ENCODE results near the gene DOK1.

Gene DOK1

DNA sequence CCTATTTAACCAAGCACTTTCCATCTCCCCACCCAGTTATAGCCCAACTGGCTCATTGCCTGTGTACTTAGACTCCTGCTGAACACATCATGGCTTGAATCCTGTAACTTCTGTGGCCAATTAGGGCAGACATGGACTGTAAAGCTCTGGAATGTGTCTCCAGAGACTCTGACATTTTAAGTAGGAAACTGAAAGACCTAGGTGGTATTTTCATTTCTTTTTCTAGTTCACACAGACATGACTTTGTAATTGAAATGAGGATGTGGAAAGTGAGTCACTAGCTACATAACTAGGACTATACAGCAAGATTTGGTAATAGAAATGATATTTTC is 12.2 kb downstream of the DOK1 start:
- no peak for DNase-seq (ENCODE audit: low read depth in 4 of 4, low spot score in 1 of 4)

DNA sequence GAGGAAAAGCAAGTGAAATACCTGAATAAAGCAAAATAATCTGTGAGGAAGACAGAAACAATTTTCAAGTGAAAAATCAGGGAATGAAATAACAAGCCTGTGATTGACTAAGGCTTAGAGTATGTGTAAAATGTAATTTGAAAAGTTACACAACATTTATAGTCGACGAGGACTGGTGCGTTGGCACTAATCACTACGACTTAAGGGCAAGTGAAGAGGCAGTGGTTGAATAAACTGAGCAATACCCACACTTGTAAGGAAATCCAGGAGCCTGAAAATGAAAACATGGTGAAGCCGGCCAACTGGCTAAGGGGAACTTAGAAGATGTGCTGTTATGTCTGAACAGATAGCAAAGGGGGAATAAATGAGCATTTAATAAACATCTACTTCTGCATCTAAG is 13.4 kb downstream of the DOK1 start:
- DNase-seq (ENCODE audit: low read depth in 4 of 4, low spot score in 1 of 4): no peak

DNA sequence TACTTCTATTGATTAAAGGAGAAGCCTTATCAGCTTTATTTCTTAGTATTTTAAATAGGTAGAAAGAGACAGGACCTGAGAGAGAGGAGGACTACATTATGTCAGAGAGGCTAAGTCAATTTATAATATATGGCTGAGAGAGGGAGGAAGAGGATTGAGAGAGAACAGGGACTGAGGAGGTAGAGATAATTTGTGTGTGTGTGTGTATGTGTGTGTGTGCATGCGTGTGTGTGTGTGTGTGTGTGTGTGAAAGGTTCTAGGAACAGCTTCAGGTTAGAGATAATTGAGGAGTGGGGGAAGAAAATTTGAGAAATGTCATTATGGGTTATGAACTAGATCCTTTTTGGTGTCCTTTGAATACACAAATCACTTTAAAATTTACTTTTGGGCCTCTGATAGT is 15.2 kb downstream of the DOK1 start:
- DNase-seq (ENCODE audit: low read depth in 4 of 4, low spot score in 1 of 4): no peak

DNA sequence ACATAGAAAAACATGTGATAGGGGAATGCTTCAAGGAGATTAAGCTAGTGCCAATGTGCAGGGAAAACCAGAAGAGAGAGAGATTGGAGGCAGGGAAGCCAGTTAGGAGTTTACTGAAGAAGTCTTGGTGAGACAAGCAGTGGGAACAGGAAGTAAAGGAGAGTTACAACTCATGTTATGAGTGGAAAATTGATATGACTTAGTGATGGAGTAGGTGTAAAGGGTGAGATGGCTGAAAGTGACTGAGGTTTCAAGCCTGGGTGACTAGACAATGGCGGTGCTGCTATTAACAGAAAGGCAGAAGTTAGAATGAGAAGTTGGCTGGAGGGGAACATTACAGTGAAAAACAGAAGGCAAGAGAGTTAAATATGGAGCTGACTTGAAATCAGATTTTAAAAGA is 16.5 kb downstream of the DOK1 start:
- no peak for DNase-seq (ENCODE audit: low read depth in 4 of 4, low spot score in 1 of 4)

DNA sequence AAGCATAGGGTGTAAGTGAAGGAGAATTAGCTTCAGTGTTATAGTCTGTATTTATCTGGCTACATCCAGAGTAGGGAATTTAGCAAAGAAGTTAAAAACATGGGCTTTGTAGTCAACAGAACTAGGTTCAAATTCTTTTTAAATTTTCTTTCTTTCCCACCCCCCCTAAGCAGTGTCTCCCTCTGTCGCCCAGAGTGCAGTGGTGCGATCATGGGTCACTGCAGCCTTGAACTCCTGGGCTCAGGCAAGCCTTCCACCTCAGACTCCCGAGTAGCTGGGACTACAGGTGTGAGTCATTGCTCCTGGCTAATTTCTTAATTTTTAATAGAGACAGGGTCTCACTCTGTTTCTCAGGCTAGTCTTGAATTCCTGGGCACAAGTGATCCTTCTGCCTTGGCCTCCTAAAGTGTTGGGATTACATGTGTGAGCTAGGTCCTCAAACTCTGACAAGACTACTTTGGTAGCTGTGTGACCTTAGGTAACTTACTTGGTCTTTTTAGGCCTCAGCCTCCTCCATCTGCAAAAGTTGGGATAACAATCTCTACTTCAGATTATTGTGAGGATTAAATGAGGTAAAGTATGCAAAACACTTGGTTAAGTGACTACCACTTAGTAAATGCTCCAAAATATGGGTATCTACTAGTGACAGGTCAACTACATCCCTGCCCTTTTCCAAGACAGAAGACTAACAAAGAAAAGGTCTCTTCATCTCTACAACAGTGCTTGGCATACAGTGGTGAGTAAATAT is 17.8 kb downstream of the DOK1 start:
- no peak for DNase-seq (ENCODE audit: low read depth in 4 of 4, low spot score in 1 of 4)

DNA sequence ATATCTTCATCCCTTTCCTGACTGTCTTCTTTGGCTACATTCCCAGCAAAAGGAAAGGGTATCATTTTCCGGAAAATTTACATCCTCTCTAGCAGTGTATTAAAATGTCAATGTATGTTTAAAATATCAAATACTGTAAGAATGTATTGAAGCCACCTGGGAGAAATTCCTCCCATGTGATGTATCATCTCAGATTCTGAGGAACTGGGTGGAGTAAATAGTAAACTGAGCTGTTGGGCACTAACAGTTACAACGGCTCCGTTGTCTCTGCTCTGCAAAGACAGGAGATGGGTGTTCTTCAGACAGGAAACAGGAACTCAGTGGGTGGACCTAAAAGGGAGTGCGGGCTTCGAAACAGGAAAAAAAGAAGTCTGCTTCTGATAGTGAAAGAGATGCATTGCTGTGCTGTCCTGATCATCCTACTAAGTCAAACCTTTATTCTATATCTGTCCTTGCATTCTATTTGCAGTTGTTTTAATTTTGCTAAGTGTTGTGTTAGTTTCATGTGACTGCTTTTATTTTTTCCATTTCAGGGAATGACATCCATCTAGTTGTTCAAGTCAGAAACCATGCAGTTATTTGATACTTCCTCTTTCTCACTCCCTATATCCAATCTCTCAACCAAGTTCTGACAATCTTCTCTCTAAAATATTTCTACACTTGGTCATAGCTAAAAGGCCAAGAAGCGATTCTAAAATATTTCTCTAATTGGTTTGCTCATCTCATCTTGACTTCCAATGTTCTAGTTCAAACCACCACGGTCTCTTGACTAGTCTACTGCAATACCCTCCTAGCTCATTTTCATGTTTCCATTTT is 19.4 kb downstream of the DOK1 start:
- no peak for DNase-seq (ENCODE audit: low read depth in 4 of 4, low spot score in 1 of 4)

DNA sequence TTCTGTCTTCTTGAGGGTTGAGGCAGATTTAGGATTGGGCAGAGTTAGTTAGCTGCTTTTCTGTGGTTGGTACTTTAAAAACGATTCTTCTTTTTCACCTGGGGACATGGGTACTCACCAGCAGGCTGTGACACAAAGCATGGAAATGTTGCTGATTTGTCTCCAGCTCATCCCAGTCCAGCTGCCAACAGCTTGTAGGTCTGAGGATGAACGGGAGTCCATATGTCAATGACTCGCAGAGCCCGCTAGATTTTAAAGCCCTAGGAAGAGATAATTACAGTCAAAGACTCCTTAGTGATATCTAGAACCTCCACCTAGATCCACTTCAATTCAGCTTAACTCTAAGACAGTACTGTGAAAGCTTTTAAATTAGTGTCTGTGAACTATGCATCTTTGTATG is 20.8 kb downstream of the DOK1 start:
- DNase-seq (ENCODE audit: low read depth in 4 of 4, low spot score in 1 of 4): no peak

DNA sequence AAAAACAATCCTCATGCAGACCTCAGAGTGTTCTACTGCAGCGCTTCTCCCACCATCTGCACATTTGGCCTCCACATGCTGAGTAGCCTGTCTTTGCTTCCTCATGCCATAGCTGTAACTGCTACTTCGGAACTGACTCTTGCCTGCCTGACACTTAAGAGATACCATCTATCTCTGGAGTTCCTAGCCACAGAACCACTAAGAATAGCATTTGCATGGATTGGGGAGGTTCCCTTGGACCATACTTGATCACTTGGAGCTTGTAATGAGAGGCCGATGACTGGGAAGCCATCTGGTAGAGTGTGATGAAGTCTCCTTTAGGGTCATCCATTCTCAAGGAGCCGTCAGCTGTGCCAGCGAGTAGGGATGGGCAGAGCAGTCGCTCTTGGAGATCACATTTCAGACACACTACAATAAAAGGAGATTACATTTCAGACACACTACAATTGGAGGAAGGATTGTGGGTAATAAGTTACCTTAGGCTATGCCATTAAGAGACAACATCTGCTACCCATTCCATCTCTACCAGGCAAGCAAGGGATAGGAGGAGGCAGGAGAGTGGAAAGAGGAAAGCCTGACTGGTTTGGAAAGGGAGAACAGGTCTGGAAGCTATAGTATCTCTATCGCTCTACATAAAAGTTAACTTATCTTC is 21.8 kb downstream of the DOK1 start:
- no peak for DNase-seq (ENCODE audit: low read depth in 4 of 4, low spot score in 1 of 4)

DNA sequence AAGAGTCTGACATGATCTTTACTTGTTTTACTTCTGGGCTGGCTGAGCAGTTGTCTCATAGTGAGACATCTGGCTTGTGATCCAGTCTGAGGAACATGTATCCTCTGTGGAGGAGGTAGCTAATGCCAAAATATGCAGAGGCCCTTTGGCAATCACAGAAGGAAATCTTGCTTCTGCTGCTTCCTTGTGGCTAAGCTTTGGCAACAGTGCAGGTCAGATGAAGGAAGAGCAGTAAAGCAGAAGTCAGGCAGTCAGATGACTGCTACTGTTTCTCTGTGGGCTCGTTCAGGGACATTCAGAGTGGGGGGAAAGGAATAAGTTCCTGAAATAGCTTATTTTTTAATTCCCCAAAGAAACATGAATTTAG is 22.3 kb downstream of the DOK1 start:
- no peak for DNase-seq (ENCODE audit: low read depth in 4 of 4, low spot score in 1 of 4)

DNA sequence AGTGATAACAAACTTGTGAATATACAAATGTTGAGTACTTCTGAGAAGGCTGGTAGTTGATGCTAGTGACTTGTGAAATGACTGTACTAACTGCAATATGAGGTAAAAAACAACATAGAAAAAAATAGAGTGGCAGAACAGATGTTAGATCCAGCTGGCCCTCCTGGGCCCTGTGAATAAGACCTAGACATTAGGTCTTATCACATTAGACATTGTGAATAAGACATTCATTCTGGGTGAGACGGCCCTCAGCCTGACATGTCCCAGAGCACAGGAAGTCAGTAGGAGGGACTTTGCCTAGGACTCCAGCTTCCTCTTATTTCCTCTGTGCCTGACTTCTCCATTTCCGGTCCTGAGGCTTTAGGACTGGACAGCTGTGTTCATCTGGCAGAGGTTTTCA is 22.9 kb downstream of the DOK1 start:
- DNase-seq (ENCODE audit: low read depth in 4 of 4, low spot score in 1 of 4): no peak

DNA sequence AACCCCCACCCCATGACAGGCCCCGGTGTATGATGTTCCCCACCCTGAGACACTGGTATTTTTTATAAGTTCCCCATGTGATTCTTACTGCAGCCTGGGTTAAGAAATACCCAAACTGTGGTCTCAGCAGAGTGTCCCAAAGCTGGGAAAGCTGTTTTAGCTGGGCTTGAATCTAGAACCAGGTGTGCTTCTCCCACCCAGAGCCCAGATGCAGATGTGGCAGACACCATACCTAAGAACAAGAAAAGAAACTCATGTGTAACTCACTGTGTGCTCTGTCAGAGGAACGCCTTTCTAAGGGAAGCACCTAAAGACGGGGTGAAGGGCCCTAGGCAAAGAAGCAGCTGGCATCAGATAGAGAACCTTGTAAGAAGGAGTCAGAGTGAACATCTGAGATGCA is 23.9 kb downstream of the DOK1 start:
- no peak for DNase-seq (ENCODE audit: low read depth in 4 of 4, low spot score in 1 of 4)

DNA sequence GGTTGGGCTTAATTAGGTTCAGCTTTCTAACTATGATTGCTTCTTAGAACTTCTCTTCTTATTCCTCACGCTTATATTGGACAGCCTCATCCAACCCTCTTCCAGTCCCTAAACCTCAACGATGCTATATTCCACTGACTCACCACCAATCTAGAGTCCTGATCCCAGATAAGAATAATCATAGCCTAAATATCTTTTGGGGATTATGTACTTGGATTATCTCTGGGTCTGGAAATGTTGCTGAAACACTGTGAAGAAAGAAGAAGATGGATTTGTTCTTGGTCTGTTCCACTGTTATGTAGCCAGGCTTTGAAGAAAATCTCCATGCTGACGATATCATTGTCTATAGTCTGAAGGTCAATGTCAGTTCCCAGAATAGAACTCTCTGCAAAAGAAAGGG is 26.9 kb downstream of the DOK1 start:
- DNase-seq (ENCODE audit: low read depth in 4 of 4, low spot score in 1 of 4): no peak

DNA sequence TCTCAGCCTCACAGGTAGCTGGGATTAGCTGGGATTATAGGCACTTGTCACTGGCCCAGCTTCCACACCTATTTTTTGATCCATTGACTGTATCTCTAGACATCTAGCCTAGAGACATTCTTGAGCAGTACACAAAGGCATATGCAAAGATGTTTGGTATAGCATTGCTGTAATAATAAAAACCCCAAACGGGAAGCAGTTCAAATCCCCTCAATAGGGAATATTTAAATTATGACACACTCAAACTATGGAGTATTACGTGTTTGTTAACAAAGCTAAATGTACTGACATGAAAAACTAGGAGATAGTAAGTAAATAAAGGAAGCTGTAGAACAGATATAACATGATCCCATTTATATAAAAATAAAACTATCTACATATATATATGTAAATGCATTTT is 27.7 kb downstream of the DOK1 start:
- no peak for DNase-seq (ENCODE audit: low read depth in 4 of 4, low spot score in 1 of 4)

DNA sequence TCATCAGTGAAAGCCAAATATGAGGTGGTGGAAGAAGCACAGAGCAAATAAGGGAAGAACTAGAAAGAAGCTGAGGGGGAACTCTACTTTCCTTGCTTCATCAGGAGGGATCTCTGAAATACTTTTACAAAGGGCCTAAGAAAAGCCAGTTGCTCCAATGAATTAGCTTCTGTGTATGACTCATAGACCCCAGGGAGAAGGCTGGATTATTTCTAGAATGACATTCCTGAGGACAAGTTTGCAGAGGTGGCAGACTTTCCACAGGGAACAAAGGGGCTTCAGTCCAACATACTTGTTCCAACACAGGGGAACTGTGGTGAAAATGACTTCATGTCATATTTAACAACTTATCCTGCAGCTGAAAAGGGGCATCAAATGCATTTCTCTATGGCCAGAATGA is 29.0 kb downstream of the DOK1 start:
- DNase-seq (ENCODE audit: low read depth in 4 of 4, low spot score in 1 of 4): no peak

DNA sequence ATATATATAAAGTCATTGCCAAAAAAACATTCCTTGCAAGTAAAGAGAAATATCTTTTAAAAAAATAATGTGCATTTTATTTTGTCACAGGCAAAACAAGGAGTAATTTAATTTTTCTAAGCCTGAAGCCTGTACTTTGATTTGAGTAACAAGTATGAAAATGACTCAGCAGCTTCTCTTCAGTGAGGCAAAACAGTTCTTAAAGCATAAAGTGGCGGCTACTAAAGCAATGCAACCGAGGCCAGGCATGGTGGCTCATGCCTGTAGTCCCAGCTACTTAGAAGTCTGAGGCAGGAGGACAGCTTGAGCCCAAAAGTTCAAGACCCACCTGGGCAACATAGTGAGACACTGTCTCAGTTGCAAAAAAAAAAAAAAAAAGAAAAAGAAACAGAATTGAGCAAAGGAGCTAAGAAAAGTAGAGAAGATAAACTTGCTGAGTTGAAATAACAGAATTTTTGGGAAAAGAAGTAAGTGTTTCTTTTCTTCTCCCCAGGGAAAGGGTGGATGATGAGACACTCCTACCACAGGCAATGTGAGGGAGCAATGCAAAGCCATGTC is 29.6 kb downstream of the DOK1 start:
- no peak for DNase-seq (ENCODE audit: low read depth in 4 of 4, low spot score in 1 of 4)

DNA sequence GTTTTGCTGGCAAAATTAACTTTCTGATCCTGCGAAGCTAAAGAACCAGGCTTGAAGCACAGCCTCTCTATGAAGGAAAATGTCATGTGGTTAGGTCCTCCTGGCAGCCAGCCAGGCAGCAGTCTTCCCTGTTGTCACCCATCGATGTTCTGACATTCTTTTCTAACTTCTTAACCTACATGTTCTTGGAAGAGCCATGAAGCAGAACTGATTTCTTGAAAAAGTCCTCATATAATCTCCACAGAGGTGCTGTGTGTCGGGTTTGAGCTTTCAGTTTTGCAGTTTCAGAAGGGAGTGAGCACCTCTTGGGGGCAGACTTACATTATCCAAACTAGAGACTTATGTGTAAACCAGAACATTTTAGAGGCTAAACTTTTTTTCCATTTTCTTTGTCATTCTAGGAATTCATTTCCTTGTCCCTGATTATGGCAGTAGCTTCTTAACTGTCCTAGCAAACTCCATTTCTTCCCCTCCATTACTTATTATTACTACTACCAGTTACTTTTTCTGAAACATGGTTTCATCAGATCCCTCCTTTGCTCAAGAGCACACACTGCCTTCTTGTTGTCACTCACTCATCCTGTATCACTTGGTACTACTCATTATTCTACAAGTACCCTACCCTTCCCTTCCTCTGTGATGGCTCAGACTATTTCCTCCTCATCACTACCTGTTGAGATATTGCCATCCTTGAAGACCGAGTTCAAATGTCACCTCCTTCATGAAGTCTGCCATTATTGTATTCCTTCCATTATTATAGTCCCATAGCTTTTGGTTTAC is 31.1 kb downstream of the DOK1 start:
- DNase-seq (ENCODE audit: low read depth in 4 of 4, low spot score in 1 of 4): no peak

DNA sequence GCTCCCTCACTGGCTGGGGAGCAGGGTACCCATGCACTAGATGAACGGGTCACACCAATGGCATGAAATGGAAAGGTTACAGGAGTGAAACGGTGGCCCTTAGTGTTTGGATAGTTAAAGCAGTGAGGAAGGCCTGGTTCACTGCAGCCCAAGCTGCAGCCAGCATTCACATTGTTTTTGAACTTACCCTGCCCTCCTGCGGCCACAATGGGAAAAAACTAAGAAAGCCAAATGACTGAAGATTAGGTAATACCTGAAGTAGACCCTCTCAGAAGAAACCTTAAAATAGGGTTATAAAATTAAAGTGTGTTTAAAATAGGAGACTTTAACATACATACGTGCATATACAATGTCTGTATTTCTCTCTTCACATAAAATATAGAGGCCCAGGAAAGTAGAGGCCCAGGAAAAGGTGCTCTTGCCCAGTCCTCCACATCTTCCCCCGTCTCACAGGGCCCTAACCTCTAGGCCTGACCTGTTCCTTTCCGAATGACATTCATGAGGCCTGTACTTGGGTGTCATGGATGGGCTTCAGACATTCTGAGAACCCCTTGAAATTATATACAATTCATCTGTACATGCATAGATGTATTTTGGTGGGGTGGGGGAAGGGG is 33.3 kb downstream of the DOK1 start:
- DNase-seq (ENCODE audit: low read depth in 4 of 4, low spot score in 1 of 4): peak; percentile 10 to 32 (median 20)

DNA sequence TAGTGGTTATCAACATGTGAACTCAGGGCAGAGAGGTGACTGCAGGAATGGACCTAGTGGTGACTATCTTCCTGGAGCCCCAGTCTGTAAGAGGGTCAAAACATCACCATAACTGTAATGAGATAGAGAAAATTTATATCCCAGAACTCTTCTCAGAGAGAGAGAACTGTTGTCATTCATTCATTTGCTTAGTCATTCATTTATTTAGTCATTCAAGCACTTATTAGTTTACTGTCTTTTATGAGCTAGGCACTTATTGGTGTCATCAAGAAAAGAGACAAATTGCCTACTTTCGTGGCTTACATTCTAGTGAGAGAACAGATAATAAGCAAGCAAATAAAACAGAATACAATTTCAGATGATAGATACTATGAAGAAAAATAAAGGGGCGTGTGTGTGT is 34.1 kb downstream of the DOK1 start:
- no peak for DNase-seq (ENCODE audit: low read depth in 4 of 4, low spot score in 1 of 4)

DNA sequence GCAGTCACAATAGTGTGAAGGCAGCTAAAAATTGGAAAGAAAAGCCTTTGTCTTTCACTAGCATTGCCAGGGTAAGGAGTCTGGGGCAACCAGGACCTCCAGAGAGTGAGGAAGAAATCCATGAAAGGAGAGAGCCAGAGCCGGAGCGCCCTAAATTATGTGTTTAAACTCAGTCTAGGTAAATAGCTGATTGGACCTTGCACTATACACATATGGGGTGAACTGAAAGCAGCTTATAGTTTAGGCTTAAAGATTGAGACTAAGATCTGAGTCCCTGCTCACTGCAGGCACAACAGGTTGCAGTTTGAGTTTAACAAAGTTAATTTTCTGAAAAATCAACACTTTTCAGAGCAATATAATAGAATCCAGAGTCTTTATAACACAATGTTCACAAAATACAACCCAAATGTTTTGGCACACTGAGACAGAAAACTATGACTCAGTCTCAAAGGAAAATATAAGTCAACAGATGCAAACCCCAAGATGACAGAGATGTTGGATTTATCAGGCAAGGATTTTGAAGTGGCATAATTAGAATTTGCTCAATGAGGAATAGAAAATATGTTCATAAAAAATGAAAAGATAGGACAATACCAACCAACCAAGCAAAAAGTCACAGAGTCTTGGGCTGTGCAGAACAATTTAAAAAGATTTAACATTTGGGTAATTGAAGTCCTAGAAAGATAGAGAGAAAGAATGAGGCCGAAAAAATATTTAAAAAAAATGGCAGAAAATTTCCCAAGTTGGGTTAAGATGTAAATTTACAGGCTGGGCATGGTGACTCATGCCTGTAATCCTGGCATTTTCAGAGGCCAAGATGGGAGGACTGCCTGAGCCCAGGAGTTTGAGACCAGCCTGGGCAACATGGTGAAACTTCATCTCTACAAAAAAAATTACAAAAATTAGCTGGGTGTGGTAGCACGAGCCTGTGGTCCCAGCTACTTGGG is 39.6 kb downstream of the DOK1 start:
- no peak for DNase-seq (ENCODE audit: low read depth in 4 of 4, low spot score in 1 of 4)

DNA sequence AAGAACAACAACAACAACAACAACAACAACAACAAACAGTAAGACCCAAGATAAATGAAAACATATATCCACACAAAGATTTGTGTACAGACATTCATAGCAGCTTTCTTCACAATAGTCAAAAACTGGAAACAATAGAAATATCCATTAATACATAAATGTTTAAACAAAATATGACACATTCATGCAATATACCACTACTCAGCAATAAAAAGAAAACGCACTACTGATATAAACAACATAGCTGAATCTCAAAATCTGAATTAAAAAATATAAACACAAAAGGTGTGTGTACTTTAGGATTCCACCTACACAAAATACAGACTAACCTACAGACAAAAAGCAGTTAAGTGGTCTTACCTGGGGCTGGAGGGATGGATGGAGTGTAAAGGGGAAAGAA is 42.1 kb downstream of the DOK1 start:
- DNase-seq (ENCODE audit: low read depth in 4 of 4, low spot score in 1 of 4): no peak
